ENCODE data around the gene DDRGK1.

Gene DDRGK1

DNA sequence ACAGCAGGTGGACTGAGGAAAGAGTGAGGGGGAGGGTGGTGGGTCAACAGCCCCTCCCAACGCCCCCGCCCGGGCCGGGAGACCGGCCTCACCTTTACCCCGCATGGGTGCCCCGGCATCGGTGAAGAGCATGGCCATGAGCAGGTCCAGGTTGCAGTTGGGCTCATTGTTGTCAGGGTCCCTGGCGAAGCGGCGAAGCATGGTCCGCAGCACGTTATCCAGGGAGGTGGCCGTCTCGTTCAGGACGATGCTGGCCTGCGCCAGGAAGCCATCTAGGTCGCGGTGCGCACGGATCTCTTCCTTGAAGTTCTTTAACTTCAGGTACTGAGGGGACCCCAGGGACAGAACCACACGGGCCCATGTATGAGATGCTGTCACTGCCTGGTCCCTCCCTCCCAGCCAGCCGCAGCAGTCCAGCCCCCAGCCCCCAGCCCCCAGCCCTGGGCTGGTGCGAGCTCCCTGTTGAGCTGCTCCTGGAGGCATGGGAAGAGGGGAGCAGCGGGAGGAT lies 29.6 kb upstream of the DDRGK1 start:
- Histone ChIP-seq H3K36me3 (ENCODE audit: control insufficient read depth, insufficient read depth, low read length) (no peaks in the 10 kb centered on the region), H3K27ac (ENCODE audit: low read depth, low read length, severe bottlenecking) (no peak overlapping the region), H3K4me1 (ENCODE audit: control insufficient read depth, insufficient read depth, low read length, poor library complexity, severe bottlenecking) (no peaks in the 10 kb centered on the region), H3K4me3 (ENCODE audit: extremely low read depth, insufficient read depth, low read length, poor library complexity, severe bottlenecking) (no peak overlapping the region), H3K9me3 (ENCODE audit: control insufficient read depth, low read length) (no peaks in the 10 kb centered on the region)
- WGBS, 2 experiments (ENCODE audit: insufficient coverage in 2 of 2): 93 to 96% methylated on average over 23 to 25 of the region's 25 CpGs

- Histone ChIP-seq H3K9me3 (ENCODE audit: control insufficient read depth, low read length) (no peaks in the 10 kb centered on the region), H3K4me3 (ENCODE audit: extremely low read depth, insufficient read depth, low read length, poor library complexity, severe bottlenecking) (no peak overlapping the region), H3K27ac (ENCODE audit: low read depth, low read length, severe bottlenecking) (no peak overlapping the region), H3K4me1 (ENCODE audit: control insufficient read depth, insufficient read depth, low read length, poor library complexity, severe bottlenecking) (no peaks in the 10 kb centered on the region), H3K36me3 (ENCODE audit: control insufficient read depth, insufficient read depth, low read length) (no peaks in the 10 kb centered on the region)
- WGBS, 2 experiments (ENCODE audit: insufficient coverage in 2 of 2): 90 to 91% methylated on average over 25 to 32 of the region's 32 CpGs
Observed at GRCh38 chr20:3233131-3233990, 28.9 kb upstream of the DDRGK1 start.

GRCh38 chr20:3231889-3232588 lies 27.6 kb upstream of the DDRGK1 start:
- no peaks in the 10 kb centered on the region for H3K4me1 ChIP-seq (ENCODE audit: control insufficient read depth, insufficient read depth, low read length, poor library complexity, severe bottlenecking)
- no peaks in the 10 kb centered on the region for H3K9me3 ChIP-seq (ENCODE audit: control insufficient read depth, low read length)
- H3K27ac ChIP-seq (ENCODE audit: low read depth, low read length, severe bottlenecking): no peak overlapping the region
- no peaks in the 10 kb centered on the region for H3K36me3 ChIP-seq (ENCODE audit: control insufficient read depth, insufficient read depth, low read length)
- H3K4me3 ChIP-seq (ENCODE audit: extremely low read depth, insufficient read depth, low read length, poor library complexity, severe bottlenecking): no peak overlapping the region
- 90 to 92% methylated on average over 13 to 15 of the region's 15 CpGs for WGBS, 2 experiments (ENCODE audit: insufficient coverage in 2 of 2)

- Histone ChIP-seq H3K4me3 (ENCODE audit: extremely low read depth, insufficient read depth, low read length, poor library complexity, severe bottlenecking) (no peak overlapping the region), H3K9me3 (ENCODE audit: control insufficient read depth, low read length) (no peaks in the 10 kb centered on the region), H3K27ac (ENCODE audit: low read depth, low read length, severe bottlenecking) (no peak overlapping the region), H3K4me1 (ENCODE audit: control insufficient read depth, insufficient read depth, low read length, poor library complexity, severe bottlenecking) (no peaks in the 10 kb centered on the region), H3K36me3 (ENCODE audit: control insufficient read depth, insufficient read depth, low read length) (no peaks in the 10 kb centered on the region)
- 92 to 96% methylated on average over 17 to 21 of the region's 21 CpGs for WGBS, 2 experiments (ENCODE audit: insufficient coverage in 2 of 2)
Observed at GRCh38 chr20:3231116-3231515, 26.6 kb upstream of the DDRGK1 start.

DNA sequence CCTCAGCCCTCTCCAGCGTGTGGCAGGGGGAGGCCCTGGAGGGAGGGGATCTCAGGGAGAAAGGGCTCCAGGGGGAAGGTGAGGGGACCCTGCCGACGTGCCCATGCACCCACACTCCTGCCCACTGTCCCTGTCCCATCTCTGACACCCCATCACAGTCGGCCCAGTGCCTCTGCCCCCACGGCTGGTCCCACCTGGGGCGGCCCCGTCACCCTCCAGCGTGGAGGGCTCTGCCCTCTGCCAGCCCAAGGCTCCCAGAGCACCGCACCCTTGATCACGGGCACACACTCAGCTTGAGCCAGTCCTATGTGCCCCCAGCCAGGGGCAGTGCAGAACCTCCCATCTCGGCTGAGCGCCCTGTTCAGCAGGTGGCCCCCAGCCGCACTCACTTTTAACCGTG lies 25.3 kb upstream of the DDRGK1 start:
- Histone ChIP-seq H3K4me3 (ENCODE audit: extremely low read depth, insufficient read depth, low read length, poor library complexity, severe bottlenecking) (no peak overlapping the region), H3K36me3 (ENCODE audit: control insufficient read depth, insufficient read depth, low read length) (peaks cover under 1% of the 10 kb centered on the region), H3K9me3 (ENCODE audit: control insufficient read depth, low read length) (no peaks in the 10 kb centered on the region), H3K27ac (ENCODE audit: low read depth, low read length, severe bottlenecking) (no peak overlapping the region), H3K4me1 (ENCODE audit: control insufficient read depth, insufficient read depth, low read length, poor library complexity, severe bottlenecking) (no peaks in the 10 kb centered on the region)
- 96 to 97% methylated on average over 6 to 11 of the region's 14 CpGs for WGBS, 2 experiments (ENCODE audit: insufficient coverage in 2 of 2)

DNA sequence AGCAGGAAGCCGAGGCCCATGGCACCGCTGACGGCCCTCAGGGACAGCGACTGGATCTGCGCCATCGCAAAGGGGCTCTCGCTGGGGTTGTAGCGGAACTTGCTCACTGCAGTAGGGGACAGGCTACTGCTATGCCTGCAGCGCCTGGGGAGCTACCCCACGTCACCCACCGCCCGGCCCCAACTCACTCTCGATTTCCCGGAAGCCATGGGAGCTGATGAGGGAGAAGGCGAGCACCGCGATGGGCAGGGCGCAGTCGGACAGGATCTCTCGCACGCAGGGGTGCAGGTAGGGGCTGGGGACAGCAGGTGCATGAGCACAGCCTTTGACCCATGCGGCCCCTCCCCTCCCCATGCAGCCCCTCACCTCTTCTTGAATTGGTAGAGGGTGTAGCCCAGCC lies 24.7 kb upstream of the DDRGK1 start:
- Histone ChIP-seq H3K9me3 (ENCODE audit: control insufficient read depth, low read length) (no peaks in the 10 kb centered on the region), H3K36me3 (ENCODE audit: control insufficient read depth, insufficient read depth, low read length) (peaks cover 4% of the 10 kb centered on the region), H3K4me3 (ENCODE audit: extremely low read depth, insufficient read depth, low read length, poor library complexity, severe bottlenecking) (no peak overlapping the region), H3K27ac (ENCODE audit: low read depth, low read length, severe bottlenecking) (no peak overlapping the region), H3K4me1 (ENCODE audit: control insufficient read depth, insufficient read depth, low read length, poor library complexity, severe bottlenecking) (no peaks in the 10 kb centered on the region)
- whole genome bisulfite sequencing, 2 experiments (ENCODE audit: insufficient coverage in 2 of 2): 92 to 98% methylated on average over 15 to 19 of the region's 22 CpGs

GRCh38 chr20:3228750-3229032 lies 24.2 kb upstream of the DDRGK1 start:
- WGBS, 2 experiments (ENCODE audit: insufficient coverage in 2 of 2): 96 to 98% methylated on average over 5 to 8 of the region's 11 CpGs
- Histone ChIP-seq H3K36me3 (ENCODE audit: control insufficient read depth, insufficient read depth, low read length) (peaks cover 9% of the 10 kb centered on the region), H3K4me3 (ENCODE audit: extremely low read depth, insufficient read depth, low read length, poor library complexity, severe bottlenecking) (no peak overlapping the region)

GRCh38 chr20:3227936-3228749 lies 23.7 kb upstream of the DDRGK1 start:
- WGBS, 2 experiments (ENCODE audit: insufficient coverage in 2 of 2): 96 to 97% methylated on average over 32 to 33 of the region's 42 CpGs
- Histone ChIP-seq H3K36me3 (ENCODE audit: control insufficient read depth, insufficient read depth, low read length) (peaks cover 14% of the 10 kb centered on the region), H3K27ac (ENCODE audit: low read depth, low read length, severe bottlenecking) (no peak overlapping the region)

More at GRCh38 chr20:3228750-3229032, 24.2 kb upstream of the DDRGK1 start:
- Histone ChIP-seq H3K4me1 (ENCODE audit: control insufficient read depth, insufficient read depth, low read length, poor library complexity, severe bottlenecking) (no peaks in the 10 kb centered on the region), H3K9me3 (ENCODE audit: control insufficient read depth, low read length) (no peaks in the 10 kb centered on the region), H3K27ac (ENCODE audit: low read depth, low read length, severe bottlenecking) (no peak overlapping the region)

GRCh38 chr20:3227506-3227905 lies 23.0 kb upstream of the DDRGK1 start:
- H3K4me3 ChIP-seq (ENCODE audit: extremely low read depth, insufficient read depth, low read length, poor library complexity, severe bottlenecking): no peak overlapping the region
- peaks cover 9% of the 10 kb centered on the region for H3K4me1 ChIP-seq (ENCODE audit: control insufficient read depth, insufficient read depth, low read length, poor library complexity, severe bottlenecking)
- 91% methylated on average over 5 of the region's 7 CpGs; no CpG with 5 or more reads in 1 of the 2 experiments for WGBS, 2 experiments (ENCODE audit: insufficient coverage in 2 of 2)
- H3K36me3 ChIP-seq (ENCODE audit: control insufficient read depth, insufficient read depth, low read length): peaks cover 21% of the 10 kb centered on the region
- no peaks in the 10 kb centered on the region for H3K9me3 ChIP-seq (ENCODE audit: control insufficient read depth, low read length)
- no peak overlapping the region for H3K27ac ChIP-seq (ENCODE audit: low read depth, low read length, severe bottlenecking)

More at GRCh38 chr20:3227936-3228749, 23.7 kb upstream of the DDRGK1 start:
- H3K4me1 ChIP-seq (ENCODE audit: control insufficient read depth, insufficient read depth, low read length, poor library complexity, severe bottlenecking): peaks cover 3% of the 10 kb centered on the region
- no peaks in the 10 kb centered on the region for H3K9me3 ChIP-seq (ENCODE audit: control insufficient read depth, low read length)
- no peak overlapping the region for H3K4me3 ChIP-seq (ENCODE audit: extremely low read depth, insufficient read depth, low read length, poor library complexity, severe bottlenecking)

DNA sequence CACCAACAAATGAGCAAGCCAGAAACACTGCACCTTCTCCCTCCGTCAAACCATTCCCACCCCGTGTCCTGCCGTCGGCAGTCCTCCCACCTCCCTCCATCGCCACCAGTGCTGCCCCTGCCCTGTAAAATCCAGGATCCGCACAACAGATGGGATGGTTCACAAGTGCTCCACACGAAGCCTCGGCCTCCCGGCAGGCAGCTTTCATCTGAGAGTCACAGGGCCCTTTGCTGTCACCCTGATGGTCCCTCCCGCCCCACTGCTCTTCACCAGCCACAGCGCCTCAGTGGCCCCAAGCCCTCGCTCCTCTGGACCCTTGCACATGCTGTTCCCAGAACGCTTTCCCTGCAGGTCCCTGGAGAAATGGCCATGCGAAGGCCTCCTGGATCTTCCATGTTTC lies 22.4 kb upstream of the DDRGK1 start:
- Histone ChIP-seq H3K4me3 (ENCODE audit: extremely low read depth, insufficient read depth, low read length, poor library complexity, severe bottlenecking) (no peak overlapping the region), H3K36me3 (ENCODE audit: control insufficient read depth, insufficient read depth, low read length) (peaks cover 27% of the 10 kb centered on the region), H3K9me3 (ENCODE audit: control insufficient read depth, low read length) (no peaks in the 10 kb centered on the region), H3K27ac (ENCODE audit: low read depth, low read length, severe bottlenecking) (no peak overlapping the region), H3K4me1 (ENCODE audit: control insufficient read depth, insufficient read depth, low read length, poor library complexity, severe bottlenecking) (peaks cover 13% of the 10 kb centered on the region)
- WGBS, 2 experiments (ENCODE audit: insufficient coverage in 2 of 2): 92 to 93% methylated on average over 13 to 14 of the region's 14 CpGs

All from mesodermal cell (in vitro differentiated cells).